GM18909 (cell line): ENCODE measurements around the gene EDARADD.
A peak's percentile ranks its signal among the peaks of the same experiment; 100 is the strongest.
"Not testable (repeated sequence)": the region's sequence is repeated elsewhere in the genome, so short reads cannot be mapped to it uniquely, and the experiment has no call there.

ENCODE experiments used
- ATAC-seq: cut with Tn5 transposase; IDR thresholded peaks from one replicate; pipeline ENCODE4 v1.9.1; 2021; ENCODE audit warnings: mild to moderate bottlenecking; ENCODE audit not compliant: unreplicated experiment, poor library complexity

EDARADD gene

DNA sequence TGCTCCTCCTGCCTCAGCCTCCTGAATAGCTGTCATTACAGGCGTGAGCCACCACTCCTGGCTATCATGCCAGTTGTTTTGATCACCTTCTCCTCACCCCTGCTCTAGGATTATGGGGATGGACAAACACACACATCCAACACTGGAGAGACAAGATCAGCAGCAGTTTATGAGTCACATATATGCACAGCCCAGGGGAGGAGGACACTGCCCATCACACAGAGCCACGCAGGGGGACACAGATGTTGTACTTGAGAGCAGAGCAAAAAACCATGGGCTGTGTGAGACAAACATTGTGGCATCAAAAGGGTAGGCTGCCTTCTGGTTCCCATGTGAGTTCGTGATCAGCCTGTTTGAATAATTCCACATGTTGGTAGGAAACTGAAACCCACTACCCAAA lies 32.1 kb downstream of the EDARADD start:
- no peak for ATAC-seq

DNA sequence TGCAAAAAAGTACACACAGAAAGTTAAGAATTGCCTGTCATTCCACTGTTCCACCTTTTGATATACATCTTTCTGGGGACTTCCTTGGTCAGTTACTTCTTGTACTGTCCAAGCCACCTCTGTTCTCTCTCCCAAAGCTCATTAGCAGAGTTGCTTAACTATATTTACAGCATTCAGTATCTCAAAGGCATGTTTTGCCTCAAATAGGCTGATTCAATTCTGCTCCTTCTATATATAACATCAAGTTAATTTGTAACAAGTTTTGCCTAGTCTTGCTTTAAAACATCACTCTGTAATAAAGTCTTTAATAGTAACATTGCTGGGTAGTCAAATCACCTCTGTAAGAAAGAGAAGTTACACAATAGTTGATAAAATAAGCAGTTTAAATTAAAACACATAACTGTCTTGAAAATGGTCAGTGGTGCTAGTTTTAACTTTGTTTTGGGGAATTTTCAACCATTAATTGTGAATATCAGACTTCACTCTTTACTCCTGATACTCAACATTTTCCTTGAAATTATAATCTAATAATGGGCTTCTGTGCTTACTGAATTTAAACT lies 35.7 kb downstream of the EDARADD start:
- ATAC-seq: peak; percentile 45

DNA sequence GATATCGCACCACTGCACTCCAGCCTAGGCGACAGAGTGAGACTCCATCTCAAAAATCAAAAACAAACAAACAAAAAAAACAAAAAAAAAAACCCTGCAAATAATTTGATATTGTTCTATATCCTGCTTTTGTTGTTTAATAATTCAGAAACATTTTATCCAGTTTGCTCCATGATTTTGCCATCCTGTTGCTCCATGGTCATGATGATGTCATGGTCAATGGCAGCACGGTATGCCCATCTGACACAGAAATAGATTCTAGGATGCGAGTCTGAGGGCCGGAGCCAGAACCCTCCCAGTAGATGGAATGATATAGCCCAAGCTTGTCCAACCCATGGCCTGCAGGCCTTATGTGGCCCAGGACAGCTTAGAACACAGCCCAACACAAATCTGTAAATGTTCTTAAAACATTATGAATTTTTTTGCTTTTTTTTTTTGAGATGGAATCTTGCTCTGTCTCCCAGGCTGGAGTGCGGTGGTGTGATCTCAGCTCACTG lies 39.8 kb downstream of the EDARADD start:
- ATAC-seq: no peak

DNA sequence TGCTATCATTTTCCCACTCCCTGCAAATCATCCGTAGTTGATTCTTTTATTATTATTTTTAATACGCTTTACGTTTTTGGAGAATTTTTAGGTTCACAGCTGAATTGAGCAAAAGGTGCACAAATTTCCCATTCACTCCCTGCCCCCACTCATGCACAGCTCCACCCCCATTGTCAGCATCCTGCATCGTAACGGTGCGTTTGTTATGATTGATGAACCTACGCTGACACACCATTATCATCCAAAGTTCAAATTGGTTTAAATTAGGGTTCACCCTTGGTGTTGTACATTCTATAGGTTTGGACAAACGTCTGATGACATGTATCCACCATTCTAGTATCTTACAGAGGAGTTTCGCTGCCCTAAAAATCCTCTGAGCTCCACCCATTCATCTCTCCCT lies 44.5 kb downstream of the EDARADD start:
- no peak for ATAC-seq

DNA sequence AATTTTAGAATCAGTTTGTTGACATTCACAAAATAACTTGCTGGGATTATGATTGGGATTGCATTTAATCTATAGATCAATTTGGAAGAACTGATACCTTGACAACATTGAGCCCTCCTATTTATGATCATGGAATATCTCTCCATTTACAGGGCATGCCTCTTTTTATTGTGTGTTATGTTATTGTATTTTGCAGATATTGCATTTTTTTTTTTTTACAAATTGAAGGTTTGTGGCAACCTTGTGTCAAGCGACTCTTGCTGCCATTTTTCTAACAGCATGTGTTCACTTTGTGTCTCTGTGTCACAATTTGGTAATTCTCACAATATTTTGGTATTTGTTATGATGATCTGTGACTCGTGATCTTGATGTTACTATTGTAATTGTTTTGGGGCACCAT lies 46.3 kb downstream of the EDARADD start:
- no peak for ATAC-seq

DNA sequence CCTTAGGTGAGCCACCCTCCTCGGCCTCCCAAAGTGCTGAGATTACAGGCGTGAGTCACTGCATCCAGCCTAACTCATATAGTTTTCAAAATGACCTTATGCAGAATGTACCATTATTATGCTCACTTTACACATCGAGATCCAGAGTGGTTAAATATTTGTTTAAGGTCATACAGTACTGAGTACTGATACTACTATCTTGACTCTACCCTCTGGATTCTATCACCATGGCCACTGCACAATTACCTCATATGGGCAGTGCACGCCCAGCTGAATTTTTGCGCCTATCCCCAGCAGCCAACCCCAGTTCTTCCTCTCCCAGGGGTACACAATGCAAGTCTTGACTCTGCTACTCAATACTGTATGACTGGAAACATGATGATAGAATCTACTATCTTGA lies 56.7 kb downstream of the EDARADD start:
- ATAC-seq: no peak

DNA sequence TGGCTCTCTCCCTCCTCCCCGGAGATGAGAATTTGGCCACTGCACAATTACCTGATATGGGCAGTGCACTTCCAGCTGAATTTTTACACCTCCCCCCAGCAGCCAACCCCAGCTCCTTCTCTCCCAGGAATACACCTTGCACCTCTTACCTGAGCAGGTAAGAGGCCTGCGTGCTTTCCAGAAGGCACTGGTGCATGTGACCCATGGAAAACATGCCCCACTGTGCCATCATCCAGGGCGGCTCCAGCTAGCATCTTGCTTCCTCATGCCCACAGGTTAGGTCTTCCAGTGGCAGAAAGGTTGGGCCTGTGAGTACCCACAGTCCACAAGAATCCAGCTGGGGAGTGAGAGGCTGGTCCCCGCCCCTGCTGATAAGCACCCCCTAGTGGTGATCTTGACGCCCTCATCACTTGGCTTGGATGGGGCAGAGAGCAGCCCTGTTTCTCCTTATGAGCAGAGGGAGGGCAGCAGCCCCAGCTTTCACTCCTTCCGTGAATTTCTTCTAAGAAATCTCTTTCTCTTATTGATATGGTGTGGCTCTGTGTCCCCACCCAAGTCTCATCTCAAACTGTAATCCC lies 57.8 kb downstream of the EDARADD start:
- peak; percentile 58 for ATAC-seq

DNA sequence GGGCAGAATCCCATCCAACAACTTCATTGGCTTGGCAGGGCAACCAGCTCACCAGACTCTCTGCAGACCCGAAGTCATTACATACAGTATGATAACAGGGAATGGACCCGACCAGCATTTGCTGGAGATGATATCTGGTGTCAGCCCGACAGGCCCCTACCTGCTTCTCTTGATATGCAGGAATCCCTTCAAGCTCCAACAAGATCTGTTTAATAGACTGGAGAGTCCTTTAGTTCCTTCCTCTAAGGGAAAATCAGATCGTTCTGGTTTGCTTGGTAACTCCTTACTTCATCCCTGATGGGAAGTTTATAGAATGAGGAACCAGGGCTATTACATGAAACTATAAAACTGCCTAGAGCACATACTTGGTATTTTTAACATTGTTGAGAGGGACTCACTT lies 61.2 kb downstream of the EDARADD start:
- no peak for ATAC-seq

DNA sequence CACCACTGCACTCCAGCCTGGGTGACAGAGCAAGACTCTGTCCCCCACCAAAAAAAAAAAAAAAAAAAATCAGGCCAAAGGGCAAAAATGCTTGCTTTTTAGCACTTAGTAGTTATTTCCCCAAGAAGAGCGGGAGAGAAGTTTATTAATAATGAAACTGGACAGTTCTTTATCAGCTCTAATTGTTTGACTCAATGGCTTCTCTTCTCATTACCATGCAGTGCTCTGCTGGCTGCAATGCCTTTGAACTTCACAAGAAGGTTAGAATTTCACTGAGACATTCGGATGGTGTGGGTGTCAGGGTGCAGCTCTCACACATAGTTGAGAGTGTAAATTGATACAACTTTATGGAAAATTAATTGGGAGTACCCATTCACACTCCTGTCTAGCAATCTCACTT lies 63.7 kb downstream of the EDARADD start:
- ATAC-seq: peak; percentile 70

DNA sequence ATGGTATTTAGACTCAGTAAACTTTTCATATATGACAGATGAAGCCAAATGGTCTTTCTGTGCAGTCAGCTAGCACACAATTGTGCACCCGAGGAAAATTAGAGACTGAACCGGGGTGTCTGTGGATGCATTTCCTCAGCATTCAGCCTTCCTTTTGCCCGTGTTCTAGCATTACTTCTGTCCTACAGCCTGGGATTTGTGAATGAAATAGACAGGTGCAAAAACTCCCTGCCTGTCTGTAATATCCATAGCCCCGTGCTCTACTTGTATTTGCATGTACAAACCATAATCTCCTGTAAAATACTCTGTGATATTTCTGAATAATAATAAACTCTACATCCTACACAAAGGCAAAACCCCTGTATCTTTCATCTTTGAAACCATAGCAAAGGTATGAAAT lies 64.9 kb downstream of the EDARADD start:
- ATAC-seq: no peak

DNA sequence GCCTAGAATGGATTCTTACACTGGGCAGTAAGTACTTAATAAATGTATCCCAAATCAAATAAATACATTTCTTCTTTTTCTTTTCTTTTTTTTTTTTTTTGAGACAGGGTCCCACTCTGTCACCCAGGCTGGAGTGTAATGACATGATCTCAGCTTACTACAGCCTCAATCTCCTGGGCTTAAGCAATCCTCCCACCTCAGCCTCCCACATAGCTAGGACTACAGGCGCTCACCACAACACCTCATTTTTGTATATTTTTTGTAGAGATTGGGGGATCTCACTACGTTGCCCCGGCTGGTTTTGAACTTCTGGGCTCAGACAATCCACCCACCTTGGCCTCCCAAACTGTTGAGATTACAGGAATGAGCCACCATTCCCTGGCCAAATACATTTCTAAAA lies 66.0 kb downstream of the EDARADD start:
- no peak for ATAC-seq

DNA sequence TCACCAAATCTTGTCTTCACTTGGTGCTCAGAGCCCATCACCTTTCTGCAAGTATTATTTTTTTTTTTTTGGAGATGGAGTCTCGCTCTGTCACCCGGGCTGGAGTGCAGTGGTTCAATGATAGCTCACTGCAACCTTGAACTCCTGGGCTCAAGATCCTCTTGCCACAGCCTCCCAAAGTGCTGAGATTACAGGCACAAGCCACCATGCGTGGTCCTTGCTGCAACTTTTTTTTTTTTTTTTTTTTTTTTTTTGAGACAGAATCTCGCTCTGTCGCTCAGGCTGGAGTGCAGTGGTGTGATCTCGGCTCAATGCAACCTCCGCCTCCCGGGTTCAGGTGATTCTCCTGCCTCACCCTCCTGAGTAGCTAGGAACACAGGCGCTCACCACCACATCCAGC lies 70.1 kb downstream of the EDARADD start:
- ATAC-seq: not testable (repeated sequence)

DNA sequence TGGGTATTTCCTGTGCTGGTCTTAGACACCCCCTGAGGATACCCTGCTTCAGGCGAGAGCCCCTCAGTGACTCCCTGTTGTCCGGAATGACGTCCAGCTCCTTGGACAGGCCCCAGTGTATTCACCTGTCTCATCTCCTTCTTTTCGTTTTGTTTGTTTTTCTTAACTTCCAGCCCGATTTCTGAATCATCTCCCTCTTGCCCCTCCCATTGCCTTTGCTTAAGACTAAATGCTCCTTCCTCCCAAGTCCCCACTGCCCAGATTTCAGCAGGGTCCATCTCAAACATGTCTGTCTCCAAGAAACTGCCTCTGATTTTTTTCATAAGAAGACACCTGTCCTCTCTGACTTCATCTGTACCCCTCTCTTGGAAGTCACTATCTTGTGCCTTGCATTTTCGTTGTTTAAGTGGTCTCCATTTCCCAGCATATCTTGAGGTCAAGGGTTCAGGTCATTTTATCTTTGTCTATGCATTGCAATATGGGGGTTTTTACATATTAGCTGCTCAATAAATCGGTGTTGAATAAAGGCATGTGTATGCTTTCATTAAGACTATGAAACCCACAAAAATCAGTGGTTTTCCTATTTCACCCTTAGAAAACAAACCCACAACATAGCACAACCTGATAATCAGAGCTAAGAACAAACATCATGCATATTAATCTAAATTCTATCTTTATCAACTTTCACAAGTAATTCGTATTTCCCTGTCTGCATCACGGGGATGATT lies 71.3 kb downstream of the EDARADD start:
- peak; percentile 47 for ATAC-seq

DNA sequence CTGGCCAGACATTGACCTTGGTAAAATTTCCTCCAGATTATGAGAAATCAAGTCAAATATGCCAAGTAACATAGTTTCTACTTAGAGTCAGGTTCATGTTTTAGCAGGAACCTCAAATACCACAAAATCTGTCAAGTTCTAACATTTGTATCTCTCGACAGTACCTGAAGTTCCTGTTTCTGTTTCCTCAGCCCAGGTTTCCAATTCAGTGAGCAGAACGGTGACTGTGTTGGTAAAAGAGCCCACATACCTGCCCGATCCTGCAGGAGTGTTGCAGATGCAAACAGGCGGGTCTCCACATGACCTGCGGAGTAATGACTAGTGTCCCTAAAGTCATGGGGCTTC lies 71.8 kb downstream of the EDARADD start:
- ATAC-seq: peak; percentile 95

DNA sequence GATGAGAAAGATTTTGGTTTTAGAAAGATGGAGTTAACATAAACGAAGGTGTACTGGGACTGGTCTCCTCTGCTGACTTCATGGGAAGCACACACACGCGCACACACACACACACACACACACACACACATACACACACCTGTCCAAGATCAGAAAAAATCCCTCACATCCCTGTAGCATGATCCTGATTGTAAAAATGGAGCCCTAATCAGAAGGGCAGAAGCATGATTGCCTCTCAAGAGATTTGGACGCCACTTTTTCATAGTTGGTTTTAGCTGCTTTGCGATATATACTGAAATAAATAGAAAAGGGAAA lies 73.2 kb downstream of the EDARADD start:
- ATAC-seq: no peak

DNA sequence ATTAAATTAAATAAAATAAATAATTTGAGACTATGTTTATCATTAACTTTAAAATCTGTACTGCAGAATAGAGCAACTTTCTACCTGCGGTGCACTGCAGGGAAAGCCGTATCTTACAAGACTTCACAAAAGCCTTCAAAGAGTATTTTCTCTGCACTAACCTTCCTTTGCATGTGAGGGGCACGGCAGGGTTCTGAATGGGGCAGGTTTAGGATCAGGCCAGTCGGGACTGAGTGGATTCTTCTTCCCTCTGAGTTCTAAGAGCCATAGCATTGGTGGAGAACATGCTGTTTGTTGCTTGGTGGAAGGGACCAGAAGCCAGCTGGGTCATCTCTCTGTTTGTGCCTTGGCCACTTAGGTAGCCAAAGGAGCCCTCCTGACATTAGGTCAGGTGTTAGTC lies 74.5 kb downstream of the EDARADD start:
- ATAC-seq: no peak

DNA sequence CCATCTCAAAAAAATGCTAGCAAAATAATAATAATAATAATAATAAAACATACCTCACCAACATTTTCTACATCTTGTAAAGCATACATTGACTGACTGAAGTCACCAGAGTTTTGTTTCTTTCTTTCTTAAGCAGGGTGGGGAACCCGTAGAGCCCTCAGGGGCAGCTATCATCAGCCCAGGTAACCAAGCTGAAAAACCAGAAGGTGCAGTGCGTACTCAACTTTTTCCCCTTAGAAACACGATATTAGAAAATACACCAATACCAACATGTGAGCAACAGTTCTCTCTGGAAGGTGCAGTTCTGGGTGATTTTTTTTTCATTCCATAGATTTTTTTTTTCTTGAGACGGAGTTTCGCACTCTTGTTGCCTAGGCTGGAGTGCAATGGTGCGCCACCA lies 75.4 kb downstream of the EDARADD start:
- no peak for ATAC-seq

DNA sequence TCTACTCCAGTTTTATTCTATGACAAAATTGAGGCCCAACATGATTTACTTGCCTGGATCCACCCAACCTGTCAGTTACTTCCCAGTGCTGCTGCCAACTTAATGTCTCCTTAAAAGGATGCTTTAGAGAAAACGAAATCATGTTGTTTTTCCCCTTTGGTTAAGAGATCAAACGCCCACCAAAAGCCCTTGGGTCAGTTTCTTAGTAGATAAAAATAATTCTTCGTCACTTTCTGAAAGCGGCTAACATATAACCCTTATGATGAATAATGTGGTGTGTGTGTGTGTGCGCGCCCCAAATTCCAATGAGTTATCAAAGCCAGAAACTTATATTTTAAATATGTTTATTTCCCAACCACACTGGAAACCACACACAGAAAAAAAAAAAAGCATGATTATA lies 77.0 kb downstream of the EDARADD start:
- ATAC-seq: no peak

DNA sequence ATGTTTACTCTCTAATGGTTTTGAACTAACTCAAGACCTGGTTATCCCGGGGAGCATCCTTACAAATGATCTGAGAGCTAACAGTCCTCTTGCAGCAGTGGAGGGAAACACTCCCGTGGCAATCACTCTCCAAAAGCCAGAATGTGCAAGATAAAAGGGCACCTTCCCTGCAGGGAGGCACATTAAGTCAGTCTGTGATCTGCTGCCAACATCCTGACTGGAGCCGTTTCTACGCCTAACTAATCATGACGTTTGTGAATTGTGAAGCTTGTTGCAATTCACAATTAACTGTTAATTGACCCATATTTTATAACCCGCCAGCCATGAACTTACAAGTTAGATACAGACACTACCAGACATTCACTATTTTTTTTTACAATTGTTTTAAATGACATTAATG lies 77.6 kb downstream of the EDARADD start:
- ATAC-seq: no peak

DNA sequence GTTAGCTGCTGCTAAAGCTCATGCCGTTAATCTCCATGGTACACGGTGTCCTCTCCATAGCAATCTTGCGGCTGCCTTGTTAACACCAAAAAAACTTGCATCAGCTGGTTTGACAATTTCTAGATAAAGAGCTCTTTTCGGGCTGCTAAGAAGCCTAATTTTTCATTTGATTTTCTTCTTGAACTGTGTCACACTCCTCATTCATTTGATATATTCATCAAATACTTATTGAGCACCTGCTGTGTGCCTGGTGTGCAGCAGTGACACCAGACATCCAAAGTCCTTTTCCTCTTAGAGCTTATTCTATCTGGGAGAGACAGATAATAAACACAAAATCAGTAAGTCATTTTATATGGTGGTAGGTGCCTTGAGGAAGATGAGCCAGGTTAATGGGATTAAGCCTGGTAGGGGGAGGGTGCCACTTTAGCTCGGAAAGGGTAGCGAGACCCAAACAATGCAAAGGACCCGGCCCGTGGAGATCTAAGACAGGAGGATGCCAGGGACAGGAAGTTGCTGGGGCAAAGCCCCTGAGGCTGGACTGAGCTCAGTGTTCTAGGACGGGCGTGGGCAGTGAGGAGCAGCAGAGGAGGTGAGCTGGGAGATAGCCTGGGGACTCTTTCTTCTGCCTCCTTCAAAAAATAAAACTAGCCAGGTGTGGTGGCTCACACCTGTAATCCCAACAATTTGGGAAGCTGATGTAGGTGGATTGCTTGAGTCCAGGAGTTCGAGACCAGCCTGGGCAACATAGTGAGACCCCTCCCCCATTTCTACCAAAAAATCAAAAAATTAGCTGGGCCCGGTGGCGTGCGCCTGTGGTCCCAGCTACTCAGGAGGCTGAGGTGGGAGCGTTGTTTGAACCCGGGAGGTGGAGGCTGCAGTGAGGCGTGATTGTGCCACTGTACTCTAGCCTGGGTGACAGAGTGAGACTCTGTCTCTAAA lies 79.0 kb downstream of the EDARADD start:
- no peak for ATAC-seq

DNA sequence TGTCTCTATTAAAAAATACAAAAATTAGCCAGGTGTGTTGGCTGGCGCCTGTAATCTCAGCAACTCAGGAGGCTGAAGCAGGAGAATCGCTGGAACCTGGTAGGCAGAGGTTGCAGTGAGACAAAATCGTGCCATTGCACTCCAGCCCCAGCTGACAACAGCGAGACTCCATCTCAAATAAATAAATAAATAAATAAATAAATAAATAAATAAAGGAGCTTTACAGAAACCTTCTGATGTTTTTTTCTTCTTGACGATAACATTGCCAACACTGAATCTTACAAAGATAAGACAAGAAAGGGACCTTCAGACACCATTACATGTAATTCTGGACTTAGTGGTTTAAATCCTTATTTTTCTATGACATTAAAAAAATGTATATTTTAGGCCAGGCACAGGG lies 81.9 kb downstream of the EDARADD start:
- ATAC-seq: no peak
